Uterus (tissue), 4 donors: ENCODE results near the gene PWWP2B. TPM values are rescaled to one million over a fixed set of nuclear protein-coding genes. Genes with fewer than 3 reads are reported as not detected.

Experiments
- DNase-seq, 2 donors: peaks; one replicate each; pipeline ENCODE4 v3.0.0-alpha.2; 2019 to 2020
- H3K27ac ChIP-seq, 2 donors: fragments of 200-600 bp; sonication (generic); 1 replicate in 1 of 2; 2 replicates in 1 of 2; pipeline ENCODE4 v1.5.1; 2016 to 2018
- H3K27me3 ChIP-seq, 2 donors: fragments of 200-600 bp; sonication (generic); one replicate each; pipeline ENCODE4 v1.5.1; 2018 to 2019; ENCODE audit warnings: control low read depth in 1 of 2
- H3K36me3 ChIP-seq, 2 donors: fragments of 200-600 bp; sonication (generic); one replicate each; pipeline ENCODE4 v1.5.1; 2019; ENCODE audit warnings: control low read depth in 1 of 2
- H3K4me1 ChIP-seq, 2 donors: fragments of 200-600 bp; sonication (generic); one replicate each; pipeline ENCODE4 v1.5.1; 2018 to 2019; ENCODE audit warnings: control low read depth in 1 of 2
- H3K4me3 ChIP-seq, 2 donors: fragments of 200-600 bp; sonication (generic); 1 replicate in 1 of 2; 2 replicates in 1 of 2; pipeline ENCODE4 v1.5.1; 2018 to 2019; ENCODE audit warnings: mild to moderate bottlenecking in 1 of 2
- H3K9me3 ChIP-seq, 2 donors: fragments of 200-600 bp; sonication (generic); one replicate each; pipeline ENCODE4 v1.5.1; 2019; ENCODE audit warnings: control low read depth in 1 of 2
- CTCF ChIP-seq, 4 experiments: fragments of 200-600 bp in 2 of 4; fragments of 450-650 bp in 2 of 4; sonication (generic) in 2 of 4; IDR thresholded peaks; one replicate each; pipeline ENCODE4 v1.5.1; 2016 to 2019; ENCODE audit warnings: antibody characterized with exemption in 4 of 4, mild to moderate bottlenecking in 2 of 4, moderate library complexity in 1 of 4
- POLR2A ChIP-seq, 2 donors: fragments of 450-650 bp; IDR thresholded peaks; one replicate each; pipeline ENCODE4 v1.6.1; 2016; ENCODE audit warnings: antibody characterized with exemption in 2 of 2, mild to moderate bottlenecking in 1 of 2, moderate library complexity in 1 of 2
- intact Hi-C: fragments of 100-400 bp; cut with DNase I; formaldehyde crosslinking; loops from one replicate; pipeline ENCODE4 v1.15.1; 2023; ENCODE audit warnings: low total_unique reads
- total RNA-seq, 4 donors: library from RNA; depleted of rRNA in 3 of 4; stranded (reverse); fragments of >200 nt in 3 of 4; gene quantifications; one replicate each; pipeline versions ENCODE4 v1.1.0 to v1.2.4, GENCODE V29; 2014 to 2023
- donor health status: DM: yes; HTN: yes; CAD: no.

PWWP2B gene
- total RNA-seq, 4 donors from 2014 or later = 0.29 to 27.6 (median 8.3) TPM

DNA sequence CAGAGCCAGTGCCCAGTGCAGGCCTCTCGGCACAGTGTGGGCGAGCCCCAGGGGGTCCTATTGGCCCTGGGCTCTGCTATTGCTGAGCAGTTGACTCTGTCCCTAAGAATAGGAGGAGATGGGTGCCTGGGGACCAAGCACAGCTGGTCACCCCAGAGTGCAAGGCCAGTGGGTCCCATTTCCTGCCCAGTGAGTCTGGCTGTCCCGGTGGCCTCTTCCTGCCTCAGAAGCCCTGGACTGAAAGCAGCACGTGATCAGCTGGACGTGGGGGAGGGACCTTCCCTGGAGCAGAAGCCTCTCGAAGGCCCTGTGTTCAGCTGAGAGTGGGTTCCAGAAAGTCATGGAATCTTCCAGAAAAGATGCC is 42.0 kb downstream of the PWWP2B start:
- TF ChIP-seq POLR2A (IDR thresholded peaks at IDR 0.05) = no peak
- no peak for TF ChIP-seq CTCF (IDR thresholded peaks at IDR 0.05)
- H3K36me3 ChIP-seq = no peaks in the 10 kb centered on the region
- H3K27me3 ChIP-seq = no peaks in the 10 kb centered on the region
- H3K9me3 ChIP-seq = no peaks in the 10 kb centered on the region
- DNase-seq = no peak
- no peak overlapping the region for H3K4me3 ChIP-seq
- no peaks in the 10 kb centered on the region for H3K4me1 ChIP-seq
- intact Hi-C loops = no loop called here
- H3K27ac ChIP-seq = no peak overlapping the region

DNA sequence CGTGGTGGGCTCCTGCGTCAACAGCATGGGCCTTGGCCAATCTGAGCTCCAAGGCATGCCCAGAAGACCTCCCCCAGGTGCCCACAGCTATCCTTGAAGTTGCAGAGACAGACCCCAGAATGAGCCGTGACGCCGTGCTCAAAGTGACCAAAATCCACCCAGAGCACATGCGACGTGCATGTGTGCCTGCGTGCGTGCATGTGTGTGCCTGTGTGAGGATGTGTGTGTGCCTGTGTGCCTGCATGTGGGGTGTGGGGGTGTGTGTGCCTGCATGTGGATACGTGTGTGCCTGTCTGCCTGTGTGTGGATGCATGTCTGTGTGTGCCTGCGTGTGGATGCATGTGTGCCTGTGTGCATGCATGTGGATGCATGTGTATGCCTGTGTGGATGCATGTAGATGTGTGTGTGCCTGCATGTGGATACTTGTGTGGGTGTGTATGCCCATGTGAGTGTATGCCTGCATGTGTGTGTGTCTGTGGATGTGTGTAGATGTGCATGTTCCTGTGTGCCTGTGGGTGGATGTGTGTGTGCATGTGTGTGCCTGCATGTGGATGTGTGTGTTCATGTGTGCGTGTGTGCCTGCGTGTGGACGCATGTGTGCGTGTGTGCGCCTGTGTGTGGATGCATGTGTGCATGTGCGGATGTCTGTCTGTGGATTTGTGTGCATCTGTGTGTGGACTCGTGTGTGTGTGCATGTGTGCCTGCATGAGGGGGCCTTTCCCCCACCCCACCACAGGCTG is 42.6 kb downstream of the PWWP2B start:
- Histone ChIP-seq H3K4me1 (no peaks in the 10 kb centered on the region), H3K36me3 (no peaks in the 10 kb centered on the region), H3K27me3 (no peaks in the 10 kb centered on the region), H3K9me3 (no peaks in the 10 kb centered on the region), H3K27ac (no peak overlapping the region), H3K4me3 (no peak overlapping the region)
- intact Hi-C loops = no loop called here
- TF ChIP-seq CTCF (IDR thresholded peaks at IDR 0.05) = no peak
- TF ChIP-seq POLR2A (IDR thresholded peaks at IDR 0.05) = no peak
- DNase-seq = no peak

DNA sequence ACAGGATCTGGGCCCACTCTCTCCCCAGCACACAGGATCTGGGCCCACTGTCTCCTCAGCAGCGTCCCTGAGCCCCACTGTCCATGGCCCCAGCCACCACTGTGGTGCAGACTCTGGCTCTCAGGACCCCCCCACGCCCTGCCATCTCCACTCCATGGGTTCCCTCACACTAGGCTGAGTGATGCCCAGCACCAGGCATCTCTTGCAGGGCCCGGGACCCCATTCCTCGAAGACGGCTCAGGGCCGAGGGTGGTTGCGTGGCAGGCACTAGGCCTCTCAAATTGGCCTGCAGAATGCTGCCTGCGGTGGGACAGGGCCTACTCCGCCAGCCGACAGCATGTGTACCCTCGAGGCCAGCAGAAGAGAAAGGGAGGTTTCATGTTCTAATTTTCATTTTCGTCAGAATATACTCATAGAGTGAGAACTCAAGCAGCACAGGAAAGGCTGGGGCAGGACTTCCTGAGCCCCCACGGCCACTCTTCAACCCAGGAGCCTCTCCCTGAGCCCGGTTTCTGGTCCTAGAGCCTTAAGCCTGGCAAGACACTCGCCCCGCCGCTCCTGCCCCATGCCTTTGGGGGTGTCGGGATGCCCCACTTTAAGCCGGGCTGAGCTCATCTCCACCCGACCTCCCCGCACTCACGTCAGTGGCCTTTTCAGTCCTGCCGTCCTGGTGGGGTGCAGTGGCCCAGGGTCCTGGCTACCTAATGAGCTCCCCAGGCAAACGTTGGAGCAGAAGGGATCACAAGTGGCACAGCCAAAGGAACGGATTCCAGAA is 44.0 kb downstream of the PWWP2B start:
- no peak overlapping the region for H3K4me3 ChIP-seq
- no peaks in the 10 kb centered on the region for H3K27me3 ChIP-seq
- no peaks in the 10 kb centered on the region for H3K36me3 ChIP-seq
- intact Hi-C loops = no loop called here
- H3K4me1 ChIP-seq = no peaks in the 10 kb centered on the region
- no peak for DNase-seq
- H3K9me3 ChIP-seq = no peaks in the 10 kb centered on the region
- no peak overlapping the region for H3K27ac ChIP-seq
- TF ChIP-seq POLR2A (IDR thresholded peaks at IDR 0.05) = no peak
- no peak for TF ChIP-seq CTCF (IDR thresholded peaks at IDR 0.05)

DNA sequence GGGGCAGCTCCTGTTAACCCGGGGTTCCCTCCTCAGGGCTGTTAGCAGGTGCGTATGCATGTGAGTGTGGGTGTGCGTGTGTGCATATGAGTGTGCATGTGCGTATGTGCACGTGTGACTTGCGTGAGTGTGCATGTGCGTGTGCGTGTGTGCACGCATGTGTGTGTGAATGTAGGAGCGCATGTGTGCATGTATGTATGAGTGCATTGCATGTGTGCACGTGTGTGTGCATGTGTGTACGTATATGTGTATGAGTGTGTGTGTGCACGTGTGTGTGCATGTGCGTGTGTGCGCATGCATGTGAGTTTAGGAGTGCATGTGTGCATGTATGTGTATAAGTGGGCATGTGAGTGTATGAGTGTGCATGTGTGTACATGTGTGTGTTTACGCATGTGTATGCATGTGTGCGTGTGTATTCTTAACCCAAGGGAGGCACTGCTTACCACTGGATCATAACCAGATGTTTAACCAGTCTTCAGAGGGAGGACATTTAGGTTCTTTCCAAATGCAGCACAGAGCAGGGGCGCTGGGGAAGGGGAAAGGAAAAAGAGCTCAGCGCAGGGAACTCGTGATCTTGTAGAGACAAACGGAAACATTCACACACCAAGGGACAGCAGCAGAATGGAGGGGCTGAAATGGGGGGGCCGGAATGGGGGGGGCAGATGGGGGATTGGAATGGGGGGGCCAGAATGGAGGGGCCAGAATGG is 45.0 kb downstream of the PWWP2B start:
- Histone ChIP-seq H3K4me1 (peaks cover 2 to 8% of the 10 kb centered on the region in 2 donors), H3K36me3 (no peaks in the 10 kb centered on the region), H3K27ac (no peak overlapping the region), H3K27me3 (no peaks in the 10 kb centered on the region), H3K9me3 (no peaks in the 10 kb centered on the region), H3K4me3 (no peak overlapping the region)
- intact Hi-C loops = no loop called here
- TF ChIP-seq POLR2A (IDR thresholded peaks at IDR 0.05) = no peak
- TF ChIP-seq CTCF (IDR thresholded peaks at IDR 0.05) = no peak
- DNase-seq = no peak

DNA sequence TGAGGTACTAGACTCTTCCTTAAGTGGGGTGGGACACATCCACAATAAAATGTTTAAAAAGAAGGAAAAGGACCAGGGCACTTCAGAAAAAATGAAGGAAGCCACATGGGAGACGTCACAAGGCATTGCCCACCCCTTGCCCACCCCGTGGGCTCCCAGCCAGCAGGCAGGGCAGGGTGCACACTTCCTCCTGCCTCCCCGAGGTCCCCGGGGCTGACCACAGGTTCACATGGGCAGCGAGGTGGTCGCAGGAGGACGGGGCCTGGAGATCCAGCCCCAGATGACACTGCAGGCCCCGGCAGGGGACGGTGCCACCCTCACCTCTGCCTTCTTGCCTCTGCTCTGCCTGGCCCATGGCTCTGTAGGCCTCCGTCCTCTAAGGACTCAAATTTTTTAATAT is 45.6 kb downstream of the PWWP2B start:
- Histone ChIP-seq H3K36me3 (no peaks in the 10 kb centered on the region), H3K9me3 (no peaks in the 10 kb centered on the region), H3K4me3 (no peak overlapping the region), H3K4me1 (peaks cover 4 to 13% of the 10 kb centered on the region in 2 donors), H3K27me3 (no peaks in the 10 kb centered on the region), H3K27ac (peak overlapping the region in 1 of 2 donors; percentile 4)
- TF ChIP-seq CTCF (IDR thresholded peaks at IDR 0.05) (no peak), POLR2A (IDR thresholded peaks at IDR 0.05) (no peak)
- DNase-seq = no peak
- intact Hi-C loops = no loop called here
